Epithelial cell of proximal tubule (primary cell): ENCODE results near the gene TEAD3. TPM values are rescaled to one million over a fixed set of nuclear protein-coding genes. Genes with fewer than 3 reads are reported as not detected.

ENCODE experiments used
- DNase-seq: peaks from one replicate; pipeline ENCODE4 v3.0.0-alpha.2; 2011; ENCODE audit warnings: low read depth
- H3K4me3 ChIP-seq: 2 replicates; pipeline ENCODE4 v1.5.1; 2011; ENCODE audit warnings: low read depth, mild to moderate bottlenecking, low read length
- CTCF ChIP-seq: conservative IDR thresholded peaks from 2 replicates; pipeline ENCODE4 v1.5.1; 2012; ENCODE audit warnings: low read depth, mild to moderate bottlenecking, low read length
- total RNA-seq: library from RNA; depleted of rRNA; stranded (reverse); fragments of >200 nt; gene quantifications from 2 replicates; pipeline ENCODE4 v1.2.3, GENCODE V29; 2015

Gene TEAD3
- total RNA-seq, 1 donor from 2014 or later = 19.1 TPM

- TF ChIP-seq CTCF = no peak
- DNase-seq = no peak
- no peak overlapping the region for H3K4me3 ChIP-seq
Measured at GRCh38 chr6:35427851-35428321, 69.0 kb downstream of the TEAD3 start.

- no peak overlapping the region for H3K4me3 ChIP-seq
- TF ChIP-seq CTCF = no peak
- DNase-seq = no peak
Measured at GRCh38 chr6:35427435-35427834, 69.4 kb downstream of the TEAD3 start.

- no peak for TF ChIP-seq CTCF
- no peak for DNase-seq
- no peak overlapping the region for H3K4me3 ChIP-seq
Measured at GRCh38 chr6:35426074-35426473, 70.8 kb downstream of the TEAD3 start.

GRCh38 chr6:35425284-35425683 lies 71.6 kb downstream of the TEAD3 start:
- DNase-seq = no peak
- TF ChIP-seq CTCF = no peak

More at GRCh38 chr6:35425284-35425683, 71.6 kb downstream of the TEAD3 start:
- H3K4me3 ChIP-seq = no peak overlapping the region

Other genes with a start within 250 kb of the TEAD3 start
- gene ZNF76, start 237.3 kb downstream of the TEAD3 start, total RNA-seq = 11.5 and 15.9 TPM in 2 replicates
- 4.2 and 6.0 TPM in 2 replicates for gene DEF6, start 199.3 kb downstream of the TEAD3 start, total RNA-seq
- 8.2 and 10.8 TPM in 2 replicates for gene PPARD, start 154.5 kb downstream of the TEAD3 start, total RNA-seq
- gene FANCE, start 44.7 kb downstream of the TEAD3 start, total RNA-seq = 7.5 and 14.9 TPM in 2 replicates
- 1,618 and 1,772 TPM in 2 replicates for gene RPL10A, start 28.7 kb downstream of the TEAD3 start, total RNA-seq
- not detected in 2 replicates for gene TULP1, start 15.8 kb upstream of the TEAD3 start, total RNA-seq
- 16.5 and 24.2 TPM in 2 replicates for gene FKBP5, start 191.8 kb upstream of the TEAD3 start, total RNA-seq
- gene ARMC12, start 240.0 kb upstream of the TEAD3 start, total RNA-seq = 0.29 TPM in 1 of 2 replicates, not detected in the other